HG02943 (cell line): ENCODE data around the gene TENT4B.
"Not testable (repeated sequence)": the region's sequence is repeated elsewhere in the genome, so short reads cannot be mapped to it uniquely, and the experiment has no call there.

Source experiments
- ATAC-seq: cut with Tn5 transposase; IDR thresholded peaks from one replicate; pipeline ENCODE4 v1.9.1; 2021; ENCODE audit warnings: mild to moderate bottlenecking, low read depth, moderate library complexity; ENCODE audit not compliant: unreplicated experiment

Gene TENT4B

DNA sequence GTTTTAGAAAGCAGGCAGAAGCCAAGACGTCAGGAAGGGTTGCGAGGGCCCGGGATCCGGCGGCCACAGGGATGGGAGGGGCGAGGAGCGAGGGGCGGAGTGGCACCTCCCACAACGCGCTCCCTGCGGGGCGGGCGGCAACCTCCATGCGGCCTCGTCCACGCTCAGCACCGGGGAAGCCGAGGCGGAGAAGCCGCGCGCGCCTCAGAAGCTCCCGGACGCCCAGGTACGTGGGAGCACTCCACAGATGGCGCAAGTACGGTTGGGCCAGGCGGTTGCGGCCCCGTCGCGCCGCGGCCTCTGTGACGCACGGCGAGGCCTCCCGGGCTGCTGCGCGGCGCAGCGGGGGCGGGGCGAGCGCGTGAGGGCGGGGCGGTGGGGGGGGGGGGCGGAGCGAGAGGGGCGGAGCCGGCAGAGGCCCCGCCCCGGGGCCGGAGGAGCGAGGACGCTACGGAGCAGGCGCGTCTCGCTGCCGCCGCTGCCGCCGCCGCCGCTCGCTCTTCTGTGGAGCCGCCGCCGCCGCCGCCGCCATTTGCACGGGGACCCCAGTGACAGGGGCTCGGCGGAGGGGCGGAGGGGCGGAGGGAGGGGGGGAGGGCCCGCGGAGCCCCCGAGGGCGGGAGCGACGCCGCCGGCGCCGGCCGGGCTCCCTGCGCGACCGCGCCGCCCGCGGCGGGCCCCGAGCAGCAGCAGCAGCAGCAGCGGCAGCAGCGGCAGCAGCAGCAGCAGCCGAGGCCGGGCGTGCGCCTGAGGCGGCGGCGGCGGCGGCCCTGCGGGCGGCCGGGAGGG lies at the start of gene TENT4B:
Gene TENT4B, plus strand, starts transcription at position 500 of the 789 bp plus-strand sequence. CDS start 316 bp downstream, outside the sequence.
- peak; percentile 80 for ATAC-seq

DNA sequence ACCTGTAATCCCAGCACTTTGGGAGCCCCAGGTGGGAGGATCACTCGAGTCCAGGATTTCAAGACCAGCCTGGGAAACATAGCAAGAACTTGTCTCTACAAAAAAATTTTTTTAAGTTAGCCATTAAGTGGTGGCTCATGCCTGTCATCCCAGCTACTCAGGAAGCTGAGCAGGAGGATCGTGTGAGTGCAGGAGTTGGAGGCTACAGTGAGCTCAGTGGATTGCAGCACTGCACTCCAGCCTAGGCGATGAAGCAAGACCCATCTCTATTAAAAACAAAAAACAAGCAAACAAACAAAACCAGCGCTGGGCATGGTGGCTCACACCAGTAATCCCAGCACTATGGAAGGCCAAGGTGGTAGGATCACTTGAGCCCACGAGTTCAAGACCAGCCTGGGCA lies 49.3 kb upstream of the TENT4B start:
- ATAC-seq, result no peak

DNA sequence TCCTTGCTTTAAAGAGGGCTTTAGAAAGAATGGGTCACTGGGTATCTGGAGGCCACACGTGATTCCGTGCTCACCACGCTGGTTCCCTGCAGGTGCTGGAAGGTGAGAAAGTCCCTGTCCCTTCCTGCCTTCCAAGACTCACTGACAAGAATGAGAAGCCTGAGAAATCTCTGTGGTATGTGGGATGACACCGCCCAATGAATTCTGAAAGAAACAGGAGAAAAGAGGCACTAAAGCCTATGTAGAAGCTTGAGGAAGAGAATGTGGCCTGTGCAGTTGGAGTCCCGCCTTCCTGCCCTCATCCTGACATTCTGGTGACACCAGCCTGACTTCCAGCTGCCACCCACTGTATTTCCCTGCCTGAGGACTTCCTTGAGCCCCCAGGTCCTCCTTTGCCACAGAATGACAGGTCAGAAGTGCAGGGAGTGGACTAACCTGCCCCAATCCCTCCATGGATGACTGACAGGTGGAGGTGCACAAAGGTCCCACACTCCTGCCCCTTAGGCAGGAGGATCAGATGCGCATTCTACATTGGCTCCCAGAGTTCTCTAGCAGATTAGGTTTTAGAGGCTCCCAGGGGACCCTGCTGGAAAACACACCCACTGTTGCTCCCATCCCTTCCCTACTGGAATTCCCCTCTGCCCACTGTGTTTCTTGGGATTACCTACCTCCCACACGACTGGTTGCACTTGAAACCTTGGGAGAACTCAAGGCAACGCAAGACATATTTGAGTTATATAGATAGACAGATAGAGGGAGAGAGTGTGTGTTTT lies 38.6 kb upstream of the TENT4B start:
- ATAC-seq, result no peak

DNA sequence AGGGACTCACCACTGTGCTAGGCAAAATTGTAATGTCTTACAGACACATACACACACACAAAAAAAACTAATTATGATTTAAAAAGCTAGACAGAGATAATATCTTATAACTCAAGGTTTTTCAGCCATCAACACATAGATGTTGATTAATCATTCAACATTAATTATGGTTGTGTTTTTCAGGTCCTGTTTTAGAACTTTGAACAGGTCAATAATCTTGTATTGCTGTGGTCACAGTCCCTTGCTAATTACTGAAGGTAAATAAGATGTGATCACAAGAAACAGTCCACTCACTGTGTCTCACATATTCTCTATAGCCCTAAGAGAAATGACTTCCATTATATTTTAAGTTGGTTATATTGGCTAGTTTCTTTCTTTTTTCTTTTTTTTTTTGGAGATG lies 32.4 kb upstream of the TENT4B start:
- no peak for ATAC-seq

GRCh38 chr16:50121278-50121677 lies 31.8 kb upstream of the TENT4B start:
- ATAC-seq, result no peak

GRCh38 chr16:50121721-50122445 lies 31.2 kb upstream of the TENT4B start:
- ATAC-seq, result peak; percentile 58

DNA sequence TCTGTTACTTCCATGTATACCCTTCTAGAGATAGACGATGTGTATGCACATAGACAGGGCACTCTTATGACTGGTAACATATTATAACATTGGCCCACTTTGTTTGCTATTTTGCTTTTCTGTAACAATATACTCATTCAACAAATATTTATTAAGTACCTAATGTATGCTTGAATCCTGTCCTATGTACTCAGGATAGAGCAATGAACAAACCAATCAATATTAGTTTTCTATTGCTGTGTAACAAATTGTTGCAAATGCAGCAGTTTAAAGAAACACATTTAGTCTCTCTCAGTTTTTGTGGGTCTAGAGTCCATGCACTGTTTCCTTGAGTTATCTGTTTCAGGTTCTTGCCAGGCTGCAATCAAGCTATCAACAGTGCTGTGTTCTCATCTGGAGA lies 29.7 kb upstream of the TENT4B start:
- no peak for ATAC-seq

DNA sequence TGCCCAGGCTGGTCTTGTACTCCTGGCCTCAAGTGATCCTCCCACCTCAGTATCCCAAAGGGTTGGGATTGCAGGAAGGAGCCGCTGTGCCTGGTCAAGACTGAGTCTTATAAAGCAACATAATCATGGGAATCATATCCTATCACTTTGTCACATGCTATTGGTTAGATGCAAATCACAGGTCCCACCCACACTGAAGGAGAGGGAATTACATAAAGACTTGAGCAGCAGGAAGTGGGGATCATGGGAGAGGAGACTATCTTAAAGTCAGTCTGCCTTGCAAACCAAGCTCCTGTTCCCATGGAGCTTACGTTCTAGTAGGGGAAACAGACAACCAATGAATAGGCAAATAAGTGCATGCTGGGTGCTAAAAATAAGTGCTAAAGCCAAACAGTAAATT lies 28.3 kb upstream of the TENT4B start:
- ATAC-seq, result no peak

DNA sequence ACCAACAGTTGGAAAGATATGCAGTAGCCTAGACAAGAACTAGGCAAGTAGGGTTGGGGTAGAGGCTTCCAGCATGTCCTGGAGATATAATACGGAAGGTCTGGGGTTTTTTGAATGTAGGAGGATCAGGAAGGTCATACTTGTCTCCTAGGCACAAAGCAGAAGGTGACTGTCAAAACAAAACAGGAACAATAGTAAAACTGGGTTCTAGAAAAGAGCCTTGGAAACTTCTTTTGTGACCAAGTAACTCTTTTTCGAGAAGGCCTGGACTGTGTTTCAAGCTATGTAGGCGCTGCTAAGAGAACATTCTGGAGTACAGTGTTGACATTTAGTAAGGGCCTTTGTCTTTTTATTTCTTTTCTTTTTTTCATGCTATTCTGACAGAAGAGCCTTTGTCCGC lies 26.9 kb upstream of the TENT4B start:
- ATAC-seq, result no peak

GRCh38 chr16:50132571-50132970 lies 20.5 kb upstream of the TENT4B start:
- not testable (repeated sequence) for ATAC-seq

DNA sequence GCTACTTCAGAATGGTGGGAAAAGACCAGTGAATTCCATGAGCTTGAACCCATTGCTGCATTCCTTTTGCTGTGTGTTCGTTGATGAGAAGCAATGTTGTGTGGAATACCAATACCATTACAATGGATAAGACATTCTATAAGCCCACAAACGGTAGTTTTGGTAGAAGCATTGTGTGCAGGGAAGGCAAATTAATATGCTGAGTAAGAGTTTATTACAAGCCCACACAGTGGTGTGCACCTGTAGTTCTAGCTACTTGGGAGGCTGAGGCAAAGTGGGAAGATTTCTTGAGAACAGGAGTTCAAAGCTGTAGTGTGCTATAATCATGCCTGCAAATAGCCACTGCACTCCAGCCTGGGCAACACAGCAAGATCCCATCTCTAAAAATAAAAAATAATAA lies 19.9 kb upstream of the TENT4B start:
- ATAC-seq, result no peak

DNA sequence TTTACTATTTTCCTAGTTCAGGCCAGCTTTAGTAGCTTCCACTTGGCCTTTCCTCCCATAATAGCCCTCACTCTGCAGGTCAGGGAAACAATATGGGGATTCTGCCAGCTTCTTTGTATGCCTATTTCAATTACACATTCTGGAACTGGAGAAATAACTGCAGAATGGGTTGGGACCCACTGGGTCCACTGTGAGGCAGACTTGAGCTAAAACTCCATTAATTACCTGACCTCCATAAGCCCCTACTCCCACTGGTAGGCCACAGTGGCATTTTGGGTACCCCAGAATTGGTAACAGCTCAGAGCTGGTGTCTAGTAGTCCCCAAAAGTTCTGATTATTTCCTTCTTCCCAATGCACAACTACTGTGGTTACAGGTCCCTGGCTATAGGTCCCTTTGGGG lies 16.7 kb upstream of the TENT4B start:
- ATAC-seq, result no peak

DNA sequence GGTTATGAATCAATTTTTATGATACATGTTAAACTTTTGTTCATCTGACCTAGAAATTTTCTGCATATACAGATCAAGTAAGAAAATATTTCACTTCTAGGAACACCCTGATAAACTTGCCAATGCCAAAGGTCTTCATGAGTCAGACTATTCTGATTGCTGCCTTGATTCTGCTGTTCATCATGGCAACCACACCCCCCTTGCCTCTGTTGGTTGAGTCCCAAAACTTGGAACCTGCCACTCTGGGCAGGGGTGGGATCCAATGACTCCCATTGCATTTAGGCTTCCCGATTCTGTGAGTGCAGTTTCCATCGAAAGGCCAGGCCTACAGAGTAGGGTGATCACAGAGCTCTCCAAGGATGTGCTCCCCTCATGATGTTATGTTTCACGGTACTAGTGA lies 15.8 kb upstream of the TENT4B start:
- no peak for ATAC-seq

- no peak for ATAC-seq
Measured at GRCh38 chr16:50139580-50139979, 13.5 kb upstream of the TENT4B start.

GRCh38 chr16:50144211-50144610 lies 8.9 kb upstream of the TENT4B start:
- no peak for ATAC-seq

- ATAC-seq, result no peak
Measured at GRCh38 chr16:50146479-50147435, 6.3 kb upstream of the TENT4B start.

- no peak for ATAC-seq
Measured at GRCh38 chr16:50151322-50151721, 1.8 kb upstream of the TENT4B start.

- no peak for ATAC-seq
Measured at GRCh38 chr16:50151756-50152155, 1.4 kb upstream of the TENT4B start.

GRCh38 chr16:50152351-50152806 lies 727 bp upstream of the TENT4B start:
- ATAC-seq, result peak; percentile 47
